ENCODE measurements around the gene GRN.

- TF ChIP-seq CTCF (IDR thresholded peaks at IDR 0.05; ENCODE audit: insufficient read depth, low read length), result no peak
- no peak for TF ChIP-seq GABPA (IDR thresholded peaks at IDR 0.05; ENCODE audit: low read depth)
- no peak for TF ChIP-seq SPI1 (IDR thresholded peaks at IDR 0.05; ENCODE audit: borderline replicate concordance, low read depth)
- TF ChIP-seq REST (IDR thresholded peaks at IDR 0.05; ENCODE audit: insufficient replicate concordance, low read depth), result no peak
- TF ChIP-seq POLR2AphosphoS5 (IDR thresholded peaks at IDR 0.05; ENCODE audit: low read depth), result no peak
These were observed 38.3 kb downstream of the GRN start for GRCh38 chr17:44383363-44383762.

Data from HL-60 (cell line).